ENCODE results near the gene PARD3B. TPM values are rescaled to one million over a fixed set of nuclear protein-coding genes. Genes with fewer than 3 reads are reported as not detected.

Gene PARD3B
- total and polyA plus RNA-seq, 2 experiments from 2014 or later, result 3.5 to 4.4 TPM

GRCh38 chr2:205337274-205337673 is 792.0 kb downstream of the PARD3B start:
- Histone ChIP-seq H3K36me3 (ENCODE audit: insufficient read depth) (no peaks in the 10 kb centered on the region; the same call in 1 of the 2 replicates), H3K4me2 (no peak overlapping the region), H4K20me1 (replicated peaks; ENCODE audit: insufficient read depth) (no peaks in the 10 kb centered on the region), H3K4me1 (ENCODE audit: insufficient read depth) (no peaks in the 10 kb centered on the region), H2AFZ (no peak overlapping the region), H3K27me3 (ENCODE audit: insufficient read depth) (no peaks in the 10 kb centered on the region), H3K79me2 (replicated peaks; ENCODE audit: insufficient read depth) (no peaks in the 10 kb centered on the region), H3F3A (replicated peaks; ENCODE audit: low read depth) (no peaks in the 10 kb centered on the region), H3K9me2 (ENCODE audit: insufficient read depth) (no peaks in the 10 kb centered on the region), H3K4me3 (no peak overlapping the region), H3K27ac (ENCODE audit: low read depth) (no peak overlapping the region)
- peaks cover 14% of the 10 kb centered on the region for H3K9me3 Mint-ChIP-seq
- no peak for TF ChIP-seq ZNF114 (CRISPR knock-in tag; IDR thresholded peaks at IDR 0.05)
- TF ChIP-seq EZH2phosphoT487 (IDR thresholded peaks at IDR 0.05; ENCODE audit: unreplicated experiment), result no peak
- no peak for TF ChIP-seq NANOG (IDR thresholded peaks at IDR 0.05; ENCODE audit: borderline replicate concordance)
- TF ChIP-seq STAT1 (IDR thresholded peaks at IDR 0.05; ENCODE audit: unreplicated experiment), result no peak
- TF ChIP-seq CREB1 (CRISPR knock-in tag; IDR thresholded peaks at IDR 0.05; ENCODE audit: low read depth), result no peak
- no peak for TF ChIP-seq ZNF331 (CRISPR knock-in tag; IDR thresholded peaks at IDR 0.05; ENCODE audit: low read depth)
- no peak for TF ChIP-seq POLR2AphosphoS5 (IDR thresholded peaks at IDR 0.05; ENCODE audit: low read depth)
- TF ChIP-seq ZNF462 (CRISPR knock-in tag; IDR thresholded peaks at IDR 0.05), result no peak
- TF ChIP-seq CTCF (conservative IDR thresholded peaks at IDR 0.05; ENCODE audit: low read depth in 2 of 2), result no peak
- TF ChIP-seq, protein P1, sequence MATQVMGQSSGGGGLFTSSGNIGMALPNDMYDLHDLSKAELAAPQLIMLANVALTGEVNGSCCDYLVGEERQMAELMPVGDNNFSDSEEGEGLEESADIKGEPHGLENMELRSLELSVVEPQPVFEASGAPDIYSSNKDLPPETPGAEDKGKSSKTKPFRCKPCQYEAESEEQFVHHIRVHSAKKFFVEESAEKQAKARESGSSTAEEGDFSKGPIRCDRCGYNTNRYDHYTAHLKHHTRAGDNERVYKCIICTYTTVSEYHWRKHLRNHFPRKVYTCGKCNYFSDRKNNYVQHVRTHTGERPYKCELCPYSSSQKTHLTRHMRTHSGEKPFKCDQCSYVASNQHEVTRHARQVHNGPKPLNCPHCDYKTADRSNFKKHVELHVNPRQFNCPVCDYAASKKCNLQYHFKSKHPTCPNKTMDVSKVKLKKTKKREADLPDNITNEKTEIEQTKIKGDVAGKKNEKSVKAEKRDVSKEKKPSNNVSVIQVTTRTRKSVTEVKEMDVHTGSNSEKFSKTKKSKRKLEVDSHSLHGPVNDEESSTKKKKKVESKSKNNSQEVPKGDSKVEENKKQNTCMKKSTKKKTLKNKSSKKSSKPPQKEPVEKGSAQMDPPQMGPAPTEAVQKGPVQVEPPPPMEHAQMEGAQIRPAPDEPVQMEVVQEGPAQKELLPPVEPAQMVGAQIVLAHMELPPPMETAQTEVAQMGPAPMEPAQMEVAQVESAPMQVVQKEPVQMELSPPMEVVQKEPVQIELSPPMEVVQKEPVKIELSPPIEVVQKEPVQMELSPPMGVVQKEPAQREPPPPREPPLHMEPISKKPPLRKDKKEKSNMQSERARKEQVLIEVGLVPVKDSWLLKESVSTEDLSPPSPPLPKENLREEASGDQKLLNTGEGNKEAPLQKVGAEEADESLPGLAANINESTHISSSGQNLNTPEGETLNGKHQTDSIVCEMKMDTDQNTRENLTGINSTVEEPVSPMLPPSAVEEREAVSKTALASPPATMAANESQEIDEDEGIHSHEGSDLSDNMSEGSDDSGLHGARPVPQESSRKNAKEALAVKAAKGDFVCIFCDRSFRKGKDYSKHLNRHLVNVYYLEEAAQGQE (IDR thresholded peaks at IDR 0.05; ENCODE audit: unreplicated experiment), result no peak
- H3K27me3 Mint-ChIP-seq (ENCODE audit: insufficient read depth, low read depth, poor library complexity), result no peaks in the 10 kb centered on the region
- DNase-seq (ENCODE audit: low spot score), result no peak
- no peak overlapping the region for H3K27ac Mint-ChIP-seq
- peaks cover 18% of the 10 kb centered on the region for H3K36me3 Mint-ChIP-seq (ENCODE audit: low read depth)
- H3K4me1 Mint-ChIP-seq, result no peaks in the 10 kb centered on the region
- no peak overlapping the region for H3K4me3 Mint-ChIP-seq
- no peak for ATAC-seq
